Putamen (tissue), 1 donor: ENCODE data around the gene SLC16A14.
A peak's percentile ranks its signal among the peaks of the same experiment; 100 is the strongest.
"Not testable (repeated sequence)": the region's sequence is repeated elsewhere in the genome, so short reads cannot be mapped to it uniquely, and the experiment has no call there.

Experiments used
- DNase-seq: peaks from one replicate; pipeline ENCODE4 v3.0.0-alpha.2; 2016; ENCODE audit warnings: low spot score

Gene SLC16A14, protein sequence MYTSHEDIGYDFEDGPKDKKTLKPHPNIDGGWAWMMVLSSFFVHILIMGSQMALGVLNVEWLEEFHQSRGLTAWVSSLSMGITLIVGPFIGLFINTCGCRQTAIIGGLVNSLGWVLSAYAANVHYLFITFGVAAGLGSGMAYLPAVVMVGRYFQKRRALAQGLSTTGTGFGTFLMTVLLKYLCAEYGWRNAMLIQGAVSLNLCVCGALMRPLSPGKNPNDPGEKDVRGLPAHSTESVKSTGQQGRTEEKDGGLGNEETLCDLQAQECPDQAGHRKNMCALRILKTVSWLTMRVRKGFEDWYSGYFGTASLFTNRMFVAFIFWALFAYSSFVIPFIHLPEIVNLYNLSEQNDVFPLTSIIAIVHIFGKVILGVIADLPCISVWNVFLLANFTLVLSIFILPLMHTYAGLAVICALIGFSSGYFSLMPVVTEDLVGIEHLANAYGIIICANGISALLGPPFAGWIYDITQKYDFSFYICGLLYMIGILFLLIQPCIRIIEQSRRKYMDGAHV

DNA sequence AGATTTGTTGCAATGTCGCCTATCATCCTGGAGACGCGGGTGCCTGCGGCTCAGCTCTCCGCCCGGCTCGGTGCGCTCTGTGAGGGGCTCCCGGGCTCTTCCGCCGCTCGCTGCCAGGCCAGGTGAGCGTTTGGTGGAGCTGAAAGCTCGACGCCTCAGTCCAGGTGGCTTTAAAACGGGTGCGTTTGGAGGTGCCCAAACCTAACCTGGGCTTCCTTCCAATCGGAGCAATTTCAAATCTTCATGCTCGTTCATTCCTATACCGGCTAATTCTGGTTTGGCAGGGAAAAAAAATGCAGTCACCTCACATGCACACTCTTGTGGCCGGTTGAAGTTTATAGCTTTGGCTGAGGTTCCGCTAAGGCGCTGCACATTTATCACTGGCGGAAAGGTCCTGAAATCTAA is at the start of gene SLC16A14:
SLC16A14 (minus strand) TSS at position 274 of the 405 bp plus-strand sequence. CDS start 9,572 bp downstream, outside the sequence.
- peak; percentile 45 for DNase-seq

DNA sequence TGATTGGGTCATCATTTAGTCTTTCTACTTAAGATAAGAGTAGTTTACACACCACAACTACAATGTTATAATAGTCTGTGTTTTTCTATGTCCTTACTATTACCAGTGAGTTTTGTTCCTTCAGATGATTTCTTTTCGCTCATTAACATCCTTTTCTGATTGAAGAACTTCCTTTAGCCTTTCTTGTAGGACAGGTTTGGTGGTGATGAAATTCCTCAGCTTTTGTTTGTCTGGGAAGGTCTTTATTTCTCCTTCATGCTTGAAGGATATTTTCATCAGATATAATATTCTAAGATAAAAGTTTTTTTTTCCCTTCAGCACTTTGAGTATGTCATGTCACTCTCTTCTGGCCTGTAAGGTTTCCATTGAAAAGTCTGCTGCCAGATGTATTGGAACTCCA is 38.0 kb upstream of the SLC16A14 start:
- no peak for DNase-seq

DNA sequence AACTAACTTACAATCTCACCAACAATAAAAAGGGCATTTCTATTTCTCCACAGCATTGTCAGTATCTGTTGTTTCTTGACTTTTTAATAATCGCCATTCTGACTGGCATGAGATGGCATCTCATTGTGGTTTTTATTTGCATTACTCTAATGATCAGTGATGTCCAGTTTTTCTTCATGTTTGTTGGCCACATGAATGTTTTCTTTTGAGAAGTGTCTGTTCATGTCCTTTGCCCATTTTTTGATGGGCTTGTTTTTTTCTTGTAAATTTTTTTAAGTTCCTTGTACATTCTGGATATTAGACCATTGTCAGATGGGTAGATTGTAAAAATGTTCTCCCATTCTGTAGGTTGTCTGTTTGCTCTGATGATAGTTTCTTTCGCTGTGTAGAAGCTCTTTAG is 33.2 kb upstream of the SLC16A14 start:
- DNase-seq, result not testable (repeated sequence)

DNA sequence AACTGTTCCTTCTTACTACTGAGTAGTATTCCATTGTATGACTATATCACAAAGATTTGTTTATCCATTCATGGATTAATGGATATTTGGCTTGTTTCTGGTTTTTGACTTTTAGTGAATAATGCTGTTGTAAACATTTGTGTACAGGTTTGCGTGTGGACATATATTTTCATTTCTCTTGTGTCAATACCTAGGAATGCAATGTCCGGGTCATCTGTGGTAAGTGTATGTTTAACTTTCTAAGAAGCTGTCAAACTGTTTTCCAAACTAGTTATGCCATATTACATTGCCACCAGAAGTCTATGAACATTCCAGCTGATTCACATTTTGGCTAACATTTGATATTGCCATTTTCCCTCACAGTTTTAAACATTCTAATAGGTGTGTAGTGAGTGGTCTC is 29.1 kb upstream of the SLC16A14 start:
- DNase-seq, result no peak

DNA sequence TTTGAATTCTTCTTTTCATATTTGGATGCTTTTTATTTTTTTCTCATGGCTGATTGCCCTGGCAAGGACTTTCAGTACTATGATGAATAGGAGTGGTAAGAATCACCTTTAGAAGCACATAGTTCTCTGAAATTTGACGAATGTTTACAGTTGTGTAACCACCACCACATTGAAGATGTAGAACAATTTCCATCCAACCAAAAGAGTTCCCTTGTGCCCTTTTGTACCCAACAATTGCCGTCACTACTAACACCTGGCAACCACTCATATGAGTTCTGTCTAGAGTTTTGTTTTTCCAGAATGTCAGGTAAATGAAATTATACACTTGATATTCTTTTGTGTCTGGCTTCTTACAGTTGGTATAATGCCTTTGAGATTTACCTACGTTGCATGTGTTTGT is 28.7 kb upstream of the SLC16A14 start:
- DNase-seq, result no peak

DNA sequence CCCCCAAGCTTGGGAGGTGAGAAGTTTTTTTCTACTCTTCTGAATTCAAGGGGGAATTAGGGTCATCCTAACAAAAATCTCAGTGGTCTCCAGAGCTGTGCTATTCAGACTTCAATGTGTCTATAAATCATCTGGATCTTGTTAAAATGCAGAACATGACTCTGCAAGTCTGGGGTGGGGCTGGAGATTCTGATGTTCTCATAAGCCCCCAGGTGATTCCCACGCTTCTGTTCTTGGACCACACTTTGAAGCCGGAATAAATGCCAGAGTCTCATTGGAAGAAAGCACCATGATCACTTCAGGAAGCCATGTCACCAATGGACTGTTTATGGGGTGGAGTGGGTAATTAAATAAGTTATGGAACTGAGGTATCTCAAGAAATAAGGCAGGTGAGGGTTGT is 22.2 kb upstream of the SLC16A14 start:
- no peak for DNase-seq

DNA sequence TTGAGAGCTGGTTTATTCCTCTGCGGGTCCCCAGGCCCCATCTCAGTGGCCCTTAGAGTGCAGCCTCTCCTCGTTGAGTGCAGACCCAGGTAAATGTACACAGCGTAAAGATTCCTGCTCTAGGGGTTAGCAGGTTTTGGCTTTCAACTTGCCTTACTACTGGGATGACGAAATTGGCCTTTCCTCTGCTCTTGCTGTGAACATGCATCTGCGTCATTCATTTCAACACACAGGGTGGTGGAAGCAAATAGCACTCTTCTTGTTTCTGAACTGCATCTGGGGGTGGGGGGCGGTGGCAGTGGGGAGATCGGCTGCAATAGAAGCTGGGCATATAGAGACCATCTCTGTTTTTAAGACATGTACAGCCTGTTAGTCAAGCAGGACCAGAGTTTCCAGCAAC is 16.5 kb upstream of the SLC16A14 start:
- no peak for DNase-seq

DNA sequence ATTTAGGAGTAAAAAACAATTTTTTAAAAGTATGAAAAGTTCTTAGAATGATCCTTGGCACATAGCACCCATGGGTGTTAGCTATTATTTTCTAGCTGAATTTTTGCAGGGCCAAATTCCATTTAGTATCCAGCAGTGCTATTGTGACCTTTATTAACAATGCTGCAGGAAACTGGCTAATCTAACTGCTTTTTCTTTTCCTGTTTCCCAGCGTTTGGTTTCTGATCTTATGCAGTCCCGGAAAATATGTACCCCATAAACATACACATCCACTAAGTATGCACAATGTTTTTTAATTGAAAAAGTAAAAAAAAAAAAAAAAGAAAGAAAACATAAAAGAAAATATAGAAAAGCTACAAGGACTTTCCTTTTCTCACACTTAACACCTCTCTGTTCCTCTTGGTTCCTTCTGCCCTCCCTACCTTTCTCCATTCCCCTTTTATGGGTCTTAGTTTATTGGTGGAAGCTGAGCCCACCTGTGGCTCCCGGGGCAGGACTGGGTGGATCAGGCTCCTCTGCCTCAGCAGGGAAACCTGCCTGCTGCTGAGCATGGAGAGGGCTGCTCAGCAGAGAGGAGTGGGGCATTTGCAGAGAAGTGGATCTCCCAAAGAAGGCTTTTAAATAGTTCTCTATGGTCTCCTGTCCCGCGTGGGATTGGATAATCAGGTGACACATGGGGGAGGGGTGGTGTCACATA is 9.3 kb upstream of the SLC16A14 start:
- no peak for DNase-seq

DNA sequence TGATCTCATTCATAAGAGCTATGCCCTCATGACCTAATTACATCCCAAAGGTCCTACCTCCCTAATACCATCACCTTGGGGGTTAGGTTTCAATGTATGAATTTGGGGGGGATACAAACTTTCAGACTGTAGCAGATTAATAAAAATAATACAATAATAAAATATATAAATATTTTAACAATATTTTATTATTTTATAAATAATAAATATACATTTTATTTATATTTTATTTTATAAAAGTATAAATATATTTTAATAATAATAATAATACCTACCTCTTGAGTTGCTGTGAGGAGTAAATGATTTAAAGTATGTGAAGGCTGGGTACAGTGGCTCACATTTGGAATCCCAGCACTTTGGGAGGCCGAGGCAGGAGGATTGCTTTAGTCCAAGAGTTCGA is 8.1 kb upstream of the SLC16A14 start:
- DNase-seq, result no peak

DNA sequence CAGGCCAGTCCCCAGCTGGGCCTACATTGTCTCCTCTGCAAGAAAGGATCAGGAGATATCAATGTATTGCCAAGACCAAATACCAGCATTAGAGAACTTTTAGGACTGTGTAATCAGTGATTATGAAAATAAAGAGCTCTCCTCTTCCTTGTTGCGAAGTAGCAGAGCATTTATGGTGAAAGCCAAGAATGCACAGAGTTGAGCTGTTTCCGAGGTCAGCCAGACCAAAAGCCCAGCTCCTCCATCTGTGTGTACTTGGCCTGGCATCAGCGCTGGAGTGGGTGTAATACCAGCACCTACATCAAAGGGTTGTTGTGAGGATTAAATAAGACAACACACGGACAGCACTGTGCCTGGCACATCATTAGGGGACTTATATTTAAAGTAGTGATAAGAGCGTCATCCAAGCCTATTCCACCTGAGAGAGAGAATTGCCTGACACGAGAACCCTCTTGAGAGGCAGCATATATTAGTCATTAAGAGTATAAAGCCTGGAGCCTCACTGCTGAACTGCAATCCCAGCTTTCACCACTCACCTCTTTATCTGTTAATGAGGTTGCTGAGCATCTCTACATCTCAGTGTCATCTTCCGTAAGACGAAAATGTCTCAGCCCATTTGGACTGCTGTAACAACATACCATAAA is 7.4 kb upstream of the SLC16A14 start:
- DNase-seq, result no peak

DNA sequence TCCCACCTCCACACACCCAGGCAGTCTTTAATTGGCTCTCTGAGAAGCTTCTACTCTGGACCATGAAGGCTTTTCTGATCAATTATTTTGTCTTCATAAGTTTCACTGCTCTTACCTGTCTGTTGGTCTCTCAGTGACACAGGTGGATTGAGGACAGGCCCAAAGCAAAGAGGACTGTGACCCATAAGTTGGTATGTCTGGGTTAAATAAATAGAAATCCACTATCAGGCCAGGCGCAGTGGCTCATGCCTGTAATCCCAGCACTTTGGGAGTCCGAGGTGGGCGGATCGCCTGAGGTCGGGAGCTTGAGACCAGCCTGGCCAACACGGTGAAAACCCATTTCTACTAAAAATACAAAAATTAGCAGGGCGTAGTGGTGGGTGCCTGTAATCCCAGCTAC is 2.7 kb upstream of the SLC16A14 start:
- no peak for DNase-seq

DNA sequence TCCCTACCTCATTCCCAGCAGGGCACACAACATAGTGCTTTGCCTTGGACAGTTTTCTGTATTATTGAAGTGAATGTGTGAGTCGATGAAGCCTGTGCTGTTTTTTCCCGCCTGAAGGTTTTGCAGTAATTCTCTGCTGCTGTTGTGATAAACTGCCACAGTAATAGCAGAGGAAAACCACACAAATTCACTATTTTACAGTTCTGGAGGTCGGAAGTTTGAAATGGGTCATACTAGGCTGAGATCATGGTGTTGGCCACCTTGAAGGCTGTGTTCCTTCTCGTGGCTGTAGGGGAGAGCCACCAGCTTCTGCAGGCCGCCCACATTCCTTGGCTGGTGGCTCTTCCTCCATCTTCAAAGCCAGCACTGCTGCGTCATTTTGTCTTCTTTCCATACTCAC is 678 bp upstream of the SLC16A14 start:
- DNase-seq, result no peak

DNA sequence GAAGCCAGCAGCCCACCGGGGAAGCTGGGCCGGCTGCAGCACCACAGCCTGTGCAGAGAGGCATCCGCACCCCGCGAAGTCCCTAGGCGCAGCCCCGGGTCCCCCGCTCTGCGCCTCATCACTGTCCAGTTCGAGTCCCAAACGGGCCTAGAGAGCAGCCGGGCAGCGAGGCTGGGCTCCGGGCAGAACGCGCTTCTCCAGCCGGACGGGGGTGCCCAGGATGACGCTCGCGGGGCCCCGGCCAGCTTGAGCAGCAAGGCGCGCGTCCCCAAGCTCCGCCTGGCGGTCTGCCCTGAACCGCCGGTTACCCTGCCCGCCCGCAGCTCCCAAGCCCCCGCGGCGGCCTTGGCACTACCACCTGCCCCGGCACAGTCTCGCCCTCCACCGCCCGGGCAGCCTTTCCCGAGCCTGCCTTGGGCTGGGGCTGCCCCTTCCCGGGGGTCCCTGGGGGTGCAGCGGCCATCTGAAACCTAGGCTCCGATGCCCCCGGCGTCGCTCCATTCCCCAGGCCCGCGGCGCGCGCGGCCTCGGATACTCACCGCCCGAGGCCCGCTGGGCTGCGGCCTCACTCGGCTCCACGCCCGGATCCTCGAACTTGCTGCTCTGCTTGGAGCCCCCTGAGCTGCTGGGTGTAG is 591 bp downstream of the SLC16A14 start:
- peak; percentile 45 for DNase-seq

DNA sequence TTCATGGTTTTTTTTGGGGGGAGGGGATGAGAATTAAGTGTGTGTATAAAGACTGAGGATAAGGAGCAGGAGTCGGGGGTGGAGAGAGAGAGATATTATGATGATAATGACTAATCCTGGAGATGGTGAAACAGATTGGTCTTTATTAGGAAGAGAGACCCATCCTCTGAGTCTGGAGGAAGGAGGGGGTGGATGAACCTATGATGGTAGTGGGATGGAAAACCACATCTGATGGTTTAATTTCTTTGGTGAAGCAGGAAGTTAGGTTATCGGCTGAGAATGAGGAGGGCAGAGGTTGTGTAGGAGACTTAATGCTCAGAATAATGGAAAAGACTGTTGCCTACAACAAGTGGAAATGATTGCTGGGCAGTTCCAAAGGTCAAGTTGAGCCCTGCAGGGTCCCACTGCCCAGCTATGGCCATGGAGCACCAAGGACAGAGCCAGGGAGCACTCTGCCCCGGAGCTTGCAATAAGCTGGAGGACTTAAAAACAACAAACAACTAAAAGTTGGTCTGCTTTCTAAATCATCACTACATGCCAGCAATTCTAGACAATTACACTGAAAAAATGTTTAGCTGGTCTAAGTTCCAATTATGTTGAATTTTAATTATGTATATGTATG is 7.9 kb downstream of the SLC16A14 start:
- no peak for DNase-seq

DNA sequence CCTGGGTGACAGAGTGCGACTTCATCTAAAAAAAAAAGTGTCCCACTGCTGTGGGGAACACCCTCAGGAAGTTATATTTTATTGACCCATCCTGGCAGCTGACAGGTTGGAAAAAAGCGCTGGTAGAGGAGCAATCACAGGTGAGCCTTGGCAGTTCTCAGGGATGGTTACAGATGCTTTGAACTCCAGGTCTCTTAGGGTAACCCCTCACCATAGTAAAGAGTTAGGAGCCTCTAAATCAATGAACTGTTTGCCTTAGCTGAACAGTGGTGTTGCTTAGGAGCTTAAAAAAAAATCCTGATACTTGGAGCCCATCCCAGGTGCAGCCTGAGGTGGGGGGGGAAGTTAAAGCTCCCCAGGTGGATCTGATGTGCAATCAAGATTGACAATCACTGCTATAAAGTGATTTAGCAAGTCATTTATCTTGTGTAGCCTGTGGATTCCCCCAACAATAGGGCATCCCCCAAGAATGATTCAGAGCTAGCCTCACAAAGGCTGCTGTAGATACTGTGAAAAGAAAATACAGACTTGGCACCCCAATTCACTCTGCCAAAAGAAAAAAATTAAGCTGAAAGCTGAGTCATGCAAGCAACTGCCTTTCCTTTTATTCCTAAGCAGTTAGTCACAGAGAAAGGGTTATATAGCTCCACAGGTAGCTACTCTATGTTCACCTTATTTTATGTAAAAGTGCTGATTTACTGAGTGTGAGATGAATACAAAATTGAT is 14.8 kb downstream of the SLC16A14 start:
- DNase-seq, result no peak

DNA sequence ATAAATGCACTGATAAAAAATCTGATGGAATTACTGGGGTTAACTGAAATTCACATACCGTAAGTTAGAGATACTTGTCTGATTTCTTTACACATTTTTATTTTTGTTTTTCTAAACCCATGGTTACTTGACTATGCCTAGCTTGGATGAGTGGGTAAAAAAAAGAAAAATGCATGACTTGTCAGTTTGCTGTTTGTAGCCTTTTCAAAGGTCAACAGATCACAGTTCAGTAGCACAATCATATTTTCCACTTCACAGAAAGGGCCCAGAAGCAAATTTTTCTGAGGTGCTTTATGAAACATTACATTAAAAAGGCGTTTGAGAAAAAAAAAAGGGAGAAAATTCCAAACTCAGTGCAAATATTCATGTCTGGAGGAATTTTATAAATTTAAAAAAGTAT is 16.4 kb downstream of the SLC16A14 start:
- DNase-seq, result no peak

DNA sequence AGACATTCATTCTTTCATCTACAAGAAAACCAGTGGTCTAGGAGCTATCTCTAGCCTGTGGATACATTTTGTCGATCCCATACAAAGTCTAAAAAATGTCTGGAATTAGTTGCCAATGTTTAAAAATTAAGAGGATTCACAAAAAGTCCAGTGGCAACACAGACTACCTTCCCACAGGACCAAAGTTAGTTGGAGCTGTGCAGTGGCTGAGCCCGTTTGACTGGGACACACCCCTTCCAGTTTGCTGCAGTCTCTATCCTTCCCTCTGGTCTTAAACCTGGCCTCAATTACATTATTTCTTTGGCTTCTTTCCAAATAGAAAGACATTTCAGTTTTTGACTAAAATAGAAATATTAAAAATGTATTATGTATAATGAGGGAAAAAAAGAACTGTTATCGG is 18.6 kb downstream of the SLC16A14 start:
- no peak for DNase-seq

DNA sequence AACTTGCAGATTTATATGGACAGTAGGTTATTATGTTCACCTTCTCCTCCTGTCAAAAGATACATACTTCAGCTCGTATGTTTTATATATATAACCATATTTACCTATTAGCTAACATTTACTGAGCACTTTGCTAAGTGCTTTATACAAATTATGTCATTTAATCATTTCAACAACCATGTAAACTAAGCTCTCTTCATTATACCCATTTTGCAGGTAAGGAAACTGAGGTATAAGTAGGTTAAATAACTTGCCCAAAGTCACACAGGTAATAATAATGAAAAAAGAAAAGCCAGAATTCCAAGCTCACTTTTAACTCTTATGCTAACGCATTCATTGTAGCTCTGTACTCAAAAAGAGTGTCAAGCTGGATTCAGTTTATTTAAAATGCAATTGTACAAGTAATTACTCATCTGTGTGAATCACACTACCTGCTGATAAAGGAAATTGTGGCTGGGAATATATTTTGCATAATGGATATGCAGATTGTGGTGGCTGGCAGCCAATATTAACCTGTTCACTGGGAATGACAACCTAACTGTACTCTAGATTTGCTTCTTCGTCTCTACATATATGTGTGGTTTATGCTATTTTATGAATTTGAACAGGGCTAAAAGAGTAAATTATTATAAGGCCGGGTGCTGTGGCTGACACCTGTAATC is 20.6 kb downstream of the SLC16A14 start:
- peak; percentile 24 for DNase-seq

DNA sequence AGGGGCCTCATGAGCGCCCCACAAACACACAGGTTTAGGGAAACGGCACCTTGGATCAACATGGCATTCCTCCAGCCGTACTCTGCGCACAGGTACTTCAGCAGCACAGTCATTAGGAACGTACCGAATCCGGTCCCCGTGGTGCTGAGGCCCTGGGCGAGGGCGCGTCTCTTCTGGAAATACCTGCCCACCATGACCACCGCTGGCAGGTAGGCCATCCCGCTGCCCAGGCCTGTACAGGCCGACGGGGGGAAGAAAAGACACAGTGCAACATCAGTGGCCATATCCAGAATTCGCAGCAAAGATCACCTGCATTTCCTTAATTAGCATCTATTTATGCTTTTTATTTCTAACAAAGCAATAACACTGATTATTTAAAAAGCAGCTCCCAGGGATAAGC is 22.2 kb downstream of the SLC16A14 start:
- no peak for DNase-seq

DNA sequence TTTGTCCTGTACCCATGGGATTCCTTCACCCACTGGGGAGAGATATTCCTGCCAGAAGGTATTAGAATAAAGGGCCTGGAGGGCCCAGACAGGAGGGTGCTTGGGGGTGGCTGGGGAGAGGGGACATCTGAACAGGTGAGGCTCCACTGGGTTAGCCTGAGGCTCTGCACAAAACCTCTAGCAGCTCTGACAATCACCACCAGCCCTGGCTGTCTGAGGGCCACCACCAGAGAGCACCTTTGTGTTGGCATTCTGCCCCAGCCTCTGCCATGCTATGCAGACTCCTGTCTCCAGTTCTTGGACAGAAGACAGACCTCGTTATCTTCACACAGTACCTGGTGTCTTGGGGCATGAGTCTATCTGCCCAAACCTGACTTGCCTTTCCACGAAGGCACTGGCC is 25.3 kb downstream of the SLC16A14 start:
- DNase-seq, result no peak

DNA sequence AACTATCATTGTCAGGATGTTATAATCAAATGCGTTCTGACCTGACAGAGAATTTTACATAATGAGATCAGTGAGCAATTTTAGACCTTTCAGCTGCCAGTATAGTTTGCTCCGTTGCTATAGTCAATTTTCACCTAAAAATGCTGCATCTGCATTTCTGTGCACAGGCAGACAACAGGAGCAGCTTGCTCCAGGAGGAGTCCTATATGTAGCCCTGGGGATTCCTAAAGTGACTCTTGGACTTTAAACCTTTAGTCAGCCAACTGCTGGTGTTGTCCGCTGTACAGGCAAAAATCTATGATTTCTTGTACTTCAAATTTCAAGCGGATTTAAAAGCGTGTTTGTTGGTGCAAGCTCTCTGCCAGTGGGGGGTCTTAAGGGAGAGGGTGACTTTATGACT is 25.7 kb downstream of the SLC16A14 start:
- no peak for DNase-seq
